ENCODE data around the gene IDI1.
"Not testable (repeated sequence)": the region's sequence is repeated elsewhere in the genome, so short reads cannot be mapped to it uniquely, and the experiment has no call there.

DNA sequence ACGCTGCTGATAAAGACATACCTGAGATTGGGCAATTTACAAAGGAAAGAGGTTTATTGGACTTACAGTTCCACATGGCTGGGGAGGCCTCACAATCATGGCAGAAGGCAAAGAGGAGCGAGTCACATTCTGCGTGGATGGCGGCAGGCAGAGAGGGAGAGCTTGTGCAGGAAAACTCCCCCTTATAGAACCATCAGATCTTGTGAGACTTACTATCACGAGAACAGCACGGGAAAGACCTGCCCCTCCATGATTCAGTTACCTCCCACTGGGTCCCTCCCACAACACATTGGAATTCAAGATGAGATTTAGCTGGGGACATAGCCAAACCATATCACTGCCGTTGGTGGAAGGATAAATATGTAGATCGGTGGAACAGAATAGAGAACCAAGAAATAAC is 17.8 kb upstream of the IDI1 start:
- TF ChIP-seq, protein P1, sequence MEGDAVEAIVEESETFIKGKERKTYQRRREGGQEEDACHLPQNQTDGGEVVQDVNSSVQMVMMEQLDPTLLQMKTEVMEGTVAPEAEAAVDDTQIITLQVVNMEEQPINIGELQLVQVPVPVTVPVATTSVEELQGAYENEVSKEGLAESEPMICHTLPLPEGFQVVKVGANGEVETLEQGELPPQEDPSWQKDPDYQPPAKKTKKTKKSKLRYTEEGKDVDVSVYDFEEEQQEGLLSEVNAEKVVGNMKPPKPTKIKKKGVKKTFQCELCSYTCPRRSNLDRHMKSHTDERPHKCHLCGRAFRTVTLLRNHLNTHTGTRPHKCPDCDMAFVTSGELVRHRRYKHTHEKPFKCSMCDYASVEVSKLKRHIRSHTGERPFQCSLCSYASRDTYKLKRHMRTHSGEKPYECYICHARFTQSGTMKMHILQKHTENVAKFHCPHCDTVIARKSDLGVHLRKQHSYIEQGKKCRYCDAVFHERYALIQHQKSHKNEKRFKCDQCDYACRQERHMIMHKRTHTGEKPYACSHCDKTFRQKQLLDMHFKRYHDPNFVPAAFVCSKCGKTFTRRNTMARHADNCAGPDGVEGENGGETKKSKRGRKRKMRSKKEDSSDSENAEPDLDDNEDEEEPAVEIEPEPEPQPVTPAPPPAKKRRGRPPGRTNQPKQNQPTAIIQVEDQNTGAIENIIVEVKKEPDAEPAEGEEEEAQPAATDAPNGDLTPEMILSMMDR (IDR thresholded peaks at IDR 0.05; ENCODE audit: low read length) = not testable (repeated sequence)
- not testable (repeated sequence) for TF ChIP-seq EZH2 (optimal IDR thresholded peaks at IDR 0.05; ENCODE audit: low read depth, low read length); EZH2phosphoT487 (IDR thresholded peaks at IDR 0.05; ENCODE audit: low read length)

All from MM.1S (cell line).